Uterus (tissue), 2 donors: Measurements from ENCODE around the gene FBLN2.

Experiments used
- POLR2A ChIP-seq, 2 donors: fragments of 450-650 bp; IDR thresholded peaks; one replicate each; pipeline ENCODE4 v1.6.1; 2016; ENCODE audit warnings: antibody characterized with exemption in 2 of 2, mild to moderate bottlenecking in 1 of 2, moderate library complexity in 1 of 2
- TF ChIP-seq, protein P1 (sequence below), 4 experiments: fragments of 200-600 bp in 2 of 4; fragments of 450-650 bp in 2 of 4; sonication (generic) in 2 of 4; IDR thresholded peaks; one replicate each; pipeline ENCODE4 v1.5.1; 2016 to 2019; ENCODE audit warnings: antibody characterized with exemption in 4 of 4, mild to moderate bottlenecking in 2 of 4, moderate library complexity in 1 of 4

DNA sequence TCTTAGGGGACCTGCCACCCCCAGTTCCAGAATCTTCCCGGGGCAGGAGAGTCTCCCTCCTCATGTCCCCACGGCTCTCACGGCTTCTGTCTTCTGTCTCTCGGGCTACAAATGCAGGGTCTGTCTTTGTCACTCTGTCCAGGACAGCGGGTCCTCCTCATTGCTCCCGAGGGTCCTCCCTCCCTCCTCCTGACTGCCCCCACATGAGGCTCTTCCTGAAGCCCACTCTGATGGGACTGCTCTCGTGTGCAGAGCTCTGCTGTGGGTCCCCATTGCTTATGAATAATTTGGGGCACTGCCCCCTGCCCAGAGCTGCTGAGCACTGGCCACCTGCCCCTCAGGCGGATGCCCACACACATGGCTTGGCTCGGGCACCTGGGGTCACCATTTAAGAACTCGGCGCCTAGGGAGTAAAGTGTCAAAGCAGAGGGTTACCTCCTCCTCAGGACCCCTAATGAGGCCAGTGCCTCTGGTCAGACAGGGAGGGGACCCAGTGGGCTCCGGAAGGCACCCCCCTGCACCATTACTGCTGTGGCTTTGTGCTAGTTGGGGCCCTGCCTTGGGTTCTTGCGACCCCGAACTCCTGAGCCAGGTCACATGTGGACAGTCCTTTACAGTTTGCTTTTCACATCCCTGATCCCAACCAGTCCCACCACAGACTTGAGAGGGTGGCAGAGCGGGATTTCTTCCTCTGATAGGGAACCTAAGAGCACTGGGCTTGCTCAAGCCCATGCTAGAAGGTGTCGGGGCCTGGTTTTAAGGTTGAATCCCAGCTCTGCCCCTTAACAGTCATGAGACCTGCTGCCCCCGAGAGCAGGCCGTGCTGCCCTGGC lies 46.8 kb upstream of the FBLN2 start:
- TF ChIP-seq, protein P1, sequence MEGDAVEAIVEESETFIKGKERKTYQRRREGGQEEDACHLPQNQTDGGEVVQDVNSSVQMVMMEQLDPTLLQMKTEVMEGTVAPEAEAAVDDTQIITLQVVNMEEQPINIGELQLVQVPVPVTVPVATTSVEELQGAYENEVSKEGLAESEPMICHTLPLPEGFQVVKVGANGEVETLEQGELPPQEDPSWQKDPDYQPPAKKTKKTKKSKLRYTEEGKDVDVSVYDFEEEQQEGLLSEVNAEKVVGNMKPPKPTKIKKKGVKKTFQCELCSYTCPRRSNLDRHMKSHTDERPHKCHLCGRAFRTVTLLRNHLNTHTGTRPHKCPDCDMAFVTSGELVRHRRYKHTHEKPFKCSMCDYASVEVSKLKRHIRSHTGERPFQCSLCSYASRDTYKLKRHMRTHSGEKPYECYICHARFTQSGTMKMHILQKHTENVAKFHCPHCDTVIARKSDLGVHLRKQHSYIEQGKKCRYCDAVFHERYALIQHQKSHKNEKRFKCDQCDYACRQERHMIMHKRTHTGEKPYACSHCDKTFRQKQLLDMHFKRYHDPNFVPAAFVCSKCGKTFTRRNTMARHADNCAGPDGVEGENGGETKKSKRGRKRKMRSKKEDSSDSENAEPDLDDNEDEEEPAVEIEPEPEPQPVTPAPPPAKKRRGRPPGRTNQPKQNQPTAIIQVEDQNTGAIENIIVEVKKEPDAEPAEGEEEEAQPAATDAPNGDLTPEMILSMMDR (IDR thresholded peaks at IDR 0.05): no peak
- no peak for TF ChIP-seq POLR2A (IDR thresholded peaks at IDR 0.05)
